Measurements from ENCODE around the gene XRCC2. TPM values are rescaled to one million over a fixed set of nuclear protein-coding genes. Genes with fewer than 3 reads are reported as not detected.
A peak's percentile ranks its signal among the peaks of the same experiment; 100 is the strongest.
"Not testable (repeated sequence)": the region's sequence is repeated elsewhere in the genome, so short reads cannot be mapped to it uniquely, and the experiment has no call there.

XRCC2 gene
- 0.60 TPM for total RNA-seq
- long read RNA-seq, partial matches to known transcripts: 0 of 1 reads
- long read RNA-seq, other reads (novel, unspliced or antisense): 1 of 1 reads

DNA sequence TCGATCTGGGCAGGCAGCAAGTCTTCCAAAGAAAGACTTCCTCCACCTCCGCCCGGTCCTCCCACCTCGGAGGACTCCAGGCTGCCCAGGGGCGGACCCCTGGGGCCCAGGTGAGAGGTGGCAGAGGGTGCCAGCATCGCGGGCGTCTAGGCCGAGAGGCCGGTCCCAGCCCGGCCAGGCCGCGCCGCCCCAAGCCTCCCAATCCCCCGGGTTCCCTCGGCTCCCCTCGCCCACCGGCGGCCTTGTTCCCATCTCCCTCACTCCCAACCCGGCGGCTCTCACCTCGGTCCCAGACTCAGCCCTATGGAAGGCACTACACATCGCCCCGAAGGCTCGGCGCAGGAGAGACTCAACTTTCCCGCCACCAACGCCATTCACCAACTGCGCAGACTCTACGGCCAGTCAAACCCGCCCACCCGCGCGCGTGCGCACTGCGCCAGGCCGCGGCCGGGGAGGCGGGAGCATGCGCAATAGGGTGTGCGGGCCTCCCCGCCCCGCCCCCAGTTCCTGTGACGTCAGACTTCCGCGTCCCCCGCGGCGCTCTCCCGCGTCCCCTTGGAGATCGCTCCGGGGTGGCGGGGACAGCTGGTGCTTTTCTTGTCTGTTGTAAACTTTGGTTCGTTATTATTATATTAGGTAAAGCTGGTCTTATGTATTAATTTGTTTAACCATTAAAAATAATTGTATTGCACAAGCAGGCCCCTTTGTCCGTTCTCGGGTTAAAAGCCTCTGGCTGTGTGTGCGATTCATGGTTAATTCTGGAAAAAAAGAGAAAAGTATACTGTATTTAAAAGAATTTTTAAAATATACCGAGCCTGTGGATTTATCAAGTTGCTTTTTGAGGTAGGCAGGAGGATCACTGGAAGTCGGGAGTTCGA is at the start of gene XRCC2:
Gene XRCC2, minus strand, starts transcription at position 383 of the 878 bp plus-strand sequence. Its CDS starts 62 bp downstream, at position 321.
- Histone ChIP-seq H3K27me3 (ENCODE audit: low read depth) (no peaks in the 10 kb centered on the region), H3K36me3 (no peaks in the 10 kb centered on the region), H3K9me3 (replicated peaks) (peaks cover 8% of the 10 kb centered on the region), H3K27ac (replicated peaks) (peak within 1 kb of the TSS; percentile 87), H3K4me3 (peak within 1 kb of the TSS; percentile 89), H3K4me1 (peaks cover 13% of the 10 kb centered on the region)
- intact Hi-C loops (cut with micrococcal nuclease): no loop called here
- peak; percentile 89 for DNase-seq
- TF ChIP-seq, protein P1, sequence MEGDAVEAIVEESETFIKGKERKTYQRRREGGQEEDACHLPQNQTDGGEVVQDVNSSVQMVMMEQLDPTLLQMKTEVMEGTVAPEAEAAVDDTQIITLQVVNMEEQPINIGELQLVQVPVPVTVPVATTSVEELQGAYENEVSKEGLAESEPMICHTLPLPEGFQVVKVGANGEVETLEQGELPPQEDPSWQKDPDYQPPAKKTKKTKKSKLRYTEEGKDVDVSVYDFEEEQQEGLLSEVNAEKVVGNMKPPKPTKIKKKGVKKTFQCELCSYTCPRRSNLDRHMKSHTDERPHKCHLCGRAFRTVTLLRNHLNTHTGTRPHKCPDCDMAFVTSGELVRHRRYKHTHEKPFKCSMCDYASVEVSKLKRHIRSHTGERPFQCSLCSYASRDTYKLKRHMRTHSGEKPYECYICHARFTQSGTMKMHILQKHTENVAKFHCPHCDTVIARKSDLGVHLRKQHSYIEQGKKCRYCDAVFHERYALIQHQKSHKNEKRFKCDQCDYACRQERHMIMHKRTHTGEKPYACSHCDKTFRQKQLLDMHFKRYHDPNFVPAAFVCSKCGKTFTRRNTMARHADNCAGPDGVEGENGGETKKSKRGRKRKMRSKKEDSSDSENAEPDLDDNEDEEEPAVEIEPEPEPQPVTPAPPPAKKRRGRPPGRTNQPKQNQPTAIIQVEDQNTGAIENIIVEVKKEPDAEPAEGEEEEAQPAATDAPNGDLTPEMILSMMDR (IDR thresholded peaks at IDR 0.05; ENCODE audit: borderline replicate concordance): no peak

DNA sequence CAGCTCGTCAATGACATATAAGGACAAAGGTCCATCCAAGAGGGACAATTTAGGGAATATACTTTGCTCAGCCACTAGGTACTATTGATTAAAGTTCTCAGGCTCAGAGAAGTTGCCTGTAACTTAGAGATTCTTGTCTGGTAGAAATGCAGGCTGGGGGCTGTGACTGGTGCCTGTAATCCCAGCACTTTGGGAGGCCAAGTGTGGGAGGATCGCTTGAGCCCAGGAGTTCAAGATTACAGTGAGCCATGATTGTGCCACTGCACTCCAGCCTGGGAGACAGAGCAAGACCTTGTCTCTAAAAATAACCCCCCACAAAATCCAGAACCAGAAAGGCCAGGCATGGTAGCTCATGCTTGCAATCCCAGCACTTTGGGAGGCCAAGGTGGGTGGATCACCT is 47.4 kb upstream of the XRCC2 start:
- intact Hi-C loops (cut with micrococcal nuclease): no loop called here
- TF ChIP-seq, protein P1 (IDR thresholded peaks at IDR 0.05; ENCODE audit: borderline replicate concordance): no peak
- Histone ChIP-seq H3K4me3 (no peak overlapping the region), H3K9me3 (replicated peaks) (no peaks in the 10 kb centered on the region), H3K27me3 (ENCODE audit: low read depth) (no peaks in the 10 kb centered on the region), H3K36me3 (no peaks in the 10 kb centered on the region), H3K4me1 (no peaks in the 10 kb centered on the region), H3K27ac (replicated peaks) (no peak overlapping the region)
- no peak for DNase-seq

GRCh38 chr7:152712412-152713042 is 36.6 kb upstream of the XRCC2 start:
- H3K27ac ChIP-seq (replicated peaks); intact Hi-C loops (cut with micrococcal nuclease): not testable (repeated sequence)

DNA sequence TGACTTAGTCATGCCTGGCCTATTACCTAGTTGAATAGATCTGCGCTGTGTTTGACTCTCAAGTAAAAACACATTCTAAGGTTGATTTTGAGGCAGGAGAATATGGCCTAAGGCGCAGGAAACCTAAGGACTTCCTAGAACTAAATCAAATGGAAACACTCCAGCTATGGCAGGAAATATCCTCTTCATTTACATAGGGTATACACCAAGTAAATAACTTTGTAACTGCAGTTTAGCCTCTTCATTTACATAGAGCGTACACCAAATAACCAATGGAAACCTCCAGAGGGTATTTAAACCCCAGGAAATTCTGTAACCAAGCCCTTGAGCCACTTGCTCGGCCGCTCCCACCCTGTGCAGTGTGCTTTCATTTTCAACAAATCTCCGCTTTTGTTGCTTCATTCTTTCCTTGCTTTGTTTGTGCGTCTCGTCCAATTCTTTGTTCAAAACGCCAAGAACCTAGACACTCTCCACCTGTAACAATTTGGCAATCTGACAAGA is 35.6 kb upstream of the XRCC2 start:
- Histone ChIP-seq H3K36me3 (no peaks in the 10 kb centered on the region), H3K9me3 (replicated peaks) (no peaks in the 10 kb centered on the region), H3K4me3 (no peak overlapping the region), H3K27ac (replicated peaks) (no peak overlapping the region), H3K27me3 (ENCODE audit: low read depth) (no peaks in the 10 kb centered on the region), H3K4me1 (no peaks in the 10 kb centered on the region)
- TF ChIP-seq, protein P1 (IDR thresholded peaks at IDR 0.05; ENCODE audit: borderline replicate concordance): no peak
- DNase-seq: no peak
- intact Hi-C loops (cut with micrococcal nuclease): no loop called here

More at GRCh38 chr7:152712412-152713042, 36.6 kb upstream of the XRCC2 start:
- DNase-seq; H3K36me3 ChIP-seq; H3K27me3 ChIP-seq (ENCODE audit: low read depth); H3K9me3 ChIP-seq (replicated peaks); H3K4me3 ChIP-seq; H3K4me1 ChIP-seq: not testable (repeated sequence)

GRCh38 chr7:152710153-152710442 is 34.2 kb upstream of the XRCC2 start:
- Histone ChIP-seq H3K9me3 (replicated peaks) (peaks cover 6% of the 10 kb centered on the region), H3K4me1 (no peaks in the 10 kb centered on the region), H3K36me3 (no peaks in the 10 kb centered on the region), H3K27ac (replicated peaks) (no peak overlapping the region), H3K4me3 (no peak overlapping the region), H3K27me3 (ENCODE audit: low read depth) (no peaks in the 10 kb centered on the region)
- no peak for DNase-seq
- TF ChIP-seq, protein P1 (IDR thresholded peaks at IDR 0.05; ENCODE audit: borderline replicate concordance): no peak
- intact Hi-C loops (cut with micrococcal nuclease): no loop called here
